ENCODE data around the gene CASQ1.

CASQ1 gene

GRCh38 chr1:160189649-160190625 is at the start of gene CASQ1:
TSS of gene CASQ1 (plus strand) at chr1:160190575. CDS start at chr1:160190752, 177 bp downstream.
- DNase-seq (ENCODE audit: low spot score), result no peak

- DNase-seq (ENCODE audit: low spot score), result no peak
These were observed 46.7 kb upstream of the CASQ1 start for GRCh38 chr1:160143695-160144094.

- no peak for DNase-seq (ENCODE audit: low spot score)
These were observed 45.5 kb upstream of the CASQ1 start for GRCh38 chr1:160144921-160145320.

- DNase-seq (ENCODE audit: low spot score), result no peak
These were observed 44.3 kb upstream of the CASQ1 start for GRCh38 chr1:160146107-160146506.

GRCh38 chr1:160148121-160148520 is 42.3 kb upstream of the CASQ1 start:
- no peak for DNase-seq (ENCODE audit: low spot score)

- DNase-seq (ENCODE audit: low spot score), result no peak
These were observed 41.1 kb upstream of the CASQ1 start for GRCh38 chr1:160149233-160149632.

- no peak for DNase-seq (ENCODE audit: low spot score)
These were observed 40.7 kb upstream of the CASQ1 start for GRCh38 chr1:160149716-160150115.

- no peak for DNase-seq (ENCODE audit: low spot score)
These were observed 39.1 kb upstream of the CASQ1 start, which contains the start of gene ATP1A4 for GRCh38 chr1:160151303-160151702. TSS of gene ATP1A4 (plus strand) at chr1:160151603. CDS start at chr1:160152041, 438 bp downstream.

- DNase-seq (ENCODE audit: low spot score), result no peak
These were observed 35.6 kb upstream of the CASQ1 start for GRCh38 chr1:160154790-160155189.

GRCh38 chr1:160156361-160156760 is 34.0 kb upstream of the CASQ1 start:
- DNase-seq (ENCODE audit: low spot score), result no peak

GRCh38 chr1:160157174-160157573 is 33.2 kb upstream of the CASQ1 start:
- DNase-seq (ENCODE audit: low spot score), result no peak

GRCh38 chr1:160158031-160158430 is 32.3 kb upstream of the CASQ1 start:
- no peak for DNase-seq (ENCODE audit: low spot score)

GRCh38 chr1:160158534-160158933 is 31.8 kb upstream of the CASQ1 start:
- no peak for DNase-seq (ENCODE audit: low spot score)

- no peak for DNase-seq (ENCODE audit: low spot score)
These were observed 30.5 kb upstream of the CASQ1 start for GRCh38 chr1:160159846-160160245.

GRCh38 chr1:160161965-160162705 is 28.2 kb upstream of the CASQ1 start:
- DNase-seq (ENCODE audit: low spot score), result no peak

GRCh38 chr1:160162931-160163330 is 27.4 kb upstream of the CASQ1 start:
- DNase-seq (ENCODE audit: low spot score), result no peak

GRCh38 chr1:160163615-160164014 is 26.8 kb upstream of the CASQ1 start:
- peak; percentile 32 for DNase-seq (ENCODE audit: low spot score)

- no peak for DNase-seq (ENCODE audit: low spot score)
These were observed 26.3 kb upstream of the CASQ1 start for GRCh38 chr1:160164121-160164520.

- no peak for DNase-seq (ENCODE audit: low spot score)
These were observed 24.1 kb upstream of the CASQ1 start for GRCh38 chr1:160166166-160166868.

- no peak for DNase-seq (ENCODE audit: low spot score)
These were observed 23.3 kb upstream of the CASQ1 start for GRCh38 chr1:160167056-160167455.

- no peak for DNase-seq (ENCODE audit: low spot score)
These were observed 22.8 kb upstream of the CASQ1 start for GRCh38 chr1:160167580-160167979.

GRCh38 chr1:160168016-160168415 is 22.4 kb upstream of the CASQ1 start:
- no peak for DNase-seq (ENCODE audit: low spot score)

Data from SW480 (cell line).